Measurements from ENCODE around the gene DTD1.

- TF ChIP-seq CTCF (IDR thresholded peaks at IDR 0.05) (no peak), POLR2A (IDR thresholded peaks at IDR 0.05) (no peak)
These were observed 89.3 kb downstream of the DTD1 start for GRCh38 chr20:18677126-18677525.

Measured in upper lobe of left lung (tissue), 4 donors.